GM19043 (cell line): ENCODE results near the gene CTNNAL1.
"Not testable (repeated sequence)": the region's sequence is repeated elsewhere in the genome, so short reads cannot be mapped to it uniquely, and the experiment has no call there.

Experiments
- ATAC-seq: cut with Tn5 transposase; IDR thresholded peaks from one replicate; pipeline ENCODE4 v1.9.1; 2021; ENCODE audit warnings: low read depth; ENCODE audit not compliant: unreplicated experiment

CTNNAL1 gene

GRCh38 chr9:108996643-108997042 is 16.7 kb downstream of the CTNNAL1 start:
- no peak for ATAC-seq

GRCh38 chr9:108994695-108995094 is 18.6 kb downstream of the CTNNAL1 start:
- ATAC-seq, result peak; percentile 82

- no peak for ATAC-seq
Measured at GRCh38 chr9:108991479-108991878, 21.8 kb downstream of the CTNNAL1 start.

- no peak for ATAC-seq
Measured at GRCh38 chr9:108983885-108984284, 29.4 kb downstream of the CTNNAL1 start.

GRCh38 chr9:108980893-108981292 is 32.4 kb downstream of the CTNNAL1 start:
- ATAC-seq, result no peak

GRCh38 chr9:108978205-108978604 is 35.1 kb downstream of the CTNNAL1 start:
- no peak for ATAC-seq

- no peak for ATAC-seq
Measured at GRCh38 chr9:108973895-108974294, 39.4 kb downstream of the CTNNAL1 start.

GRCh38 chr9:108972626-108973209 is 40.6 kb downstream of the CTNNAL1 start:
- no peak for ATAC-seq

- no peak for ATAC-seq
Measured at GRCh38 chr9:108972186-108972585, 41.1 kb downstream of the CTNNAL1 start.

GRCh38 chr9:108971392-108971791 is 41.9 kb downstream of the CTNNAL1 start:
- ATAC-seq, result not testable (repeated sequence)

- no peak for ATAC-seq
Measured at GRCh38 chr9:108967916-108968315, 45.4 kb downstream of the CTNNAL1 start.

- no peak for ATAC-seq
Measured at GRCh38 chr9:108963459-108964143, 49.7 kb downstream of the CTNNAL1 start.

GRCh38 chr9:108961151-108961550 is 52.1 kb downstream of the CTNNAL1 start:
- no peak for ATAC-seq

GRCh38 chr9:108960331-108960730 is 53.0 kb downstream of the CTNNAL1 start:
- no peak for ATAC-seq

- ATAC-seq, result no peak
Measured at GRCh38 chr9:108956631-108957026, 56.7 kb downstream of the CTNNAL1 start.

- ATAC-seq, result no peak
Measured at GRCh38 chr9:108956022-108956630, 57.2 kb downstream of the CTNNAL1 start.

GRCh38 chr9:108953983-108954574 is 59.2 kb downstream of the CTNNAL1 start:
- ATAC-seq, result no peak

- ATAC-seq, result no peak
Measured at GRCh38 chr9:108951578-108951977, 61.7 kb downstream of the CTNNAL1 start.

GRCh38 chr9:108950168-108950567 is 63.1 kb downstream of the CTNNAL1 start:
- ATAC-seq, result no peak

GRCh38 chr9:108939975-108940374 is 73.3 kb downstream of the CTNNAL1 start:
- ATAC-seq, result no peak

GRCh38 chr9:108937561-108938305 is 75.6 kb downstream of the CTNNAL1 start:
- no peak for ATAC-seq
